Neural cell (in vitro differentiated cells): ENCODE results near the gene IQSEC1. TPM values are rescaled to one million over a fixed set of nuclear protein-coding genes. Genes with fewer than 3 reads are reported as not detected.

Experiments
- H2AFZ ChIP-seq: fragments of 200-600, 300-800 bp; sonication (generic), shearing (Covaris generic); 2 replicates; pipeline ENCODE4 v1.6.0; 2014; ENCODE audit warnings: low read depth, mild to moderate bottlenecking, antibody characterized with exemption, low read length, moderate library complexity
- H3F3A ChIP-seq: fragments of 200-600 bp; shearing (Covaris generic); 2 replicates; pipeline ENCODE4 v1.6.1; 2016; ENCODE audit warnings: mild to moderate bottlenecking, moderate library complexity, mixed read lengths, antibody characterized with exemption, low read length; ENCODE audit not compliant: insufficient read depth, poor library complexity, severe bottlenecking
- H3K27ac ChIP-seq: fragments of 200-600, 300-800 bp; sonication (generic), shearing (Covaris generic); 2 replicates; pipeline ENCODE4 v1.5.1; 2014; ENCODE audit warnings: mild to moderate bottlenecking, low read length, moderate library complexity
- H3K27me3 ChIP-seq: fragments of 300-800, 200-600 bp; sonication (generic), shearing (Covaris generic); 2 replicates; pipeline ENCODE4 v1.6.0; 2014; ENCODE audit warnings: mild to moderate bottlenecking, low read depth, low read length, moderate library complexity; ENCODE audit not compliant: insufficient read depth
- H3K36me3 ChIP-seq: fragments of 300-800, 200-600 bp; sonication (generic), shearing (Covaris generic); 2 replicates; pipeline ENCODE4 v1.5.1; 2014; ENCODE audit warnings: mild to moderate bottlenecking, antibody characterized with exemption, low read length, moderate library complexity; ENCODE audit not compliant: insufficient read depth
- H3K4me2 ChIP-seq: fragments of 300-800, 200-600 bp; sonication (generic), shearing (Covaris generic); 2 replicates; pipeline ENCODE4 v1.6.0; 2014; ENCODE audit warnings: mild to moderate bottlenecking, low read length
- H3K4me3 ChIP-seq: fragments of 300-800, 200-600 bp; sonication (generic), shearing (Covaris generic); 2 replicates; pipeline ENCODE4 v1.5.1; 2014; ENCODE audit warnings: mild to moderate bottlenecking, low read length, moderate library complexity
- H3K79me2 ChIP-seq: fragments of 200-600 bp; shearing (Covaris generic); replicated peaks from 2 replicates; pipeline ENCODE4 v1.6.0; 2014; ENCODE audit warnings: mild to moderate bottlenecking, low read length, moderate library complexity; ENCODE audit not compliant: insufficient read depth
- H3K9ac ChIP-seq: fragments of 300-800, 200-600 bp; sonication (generic), shearing (Covaris generic); 2 replicates; pipeline ENCODE4 v1.6.1; 2016; ENCODE audit warnings: mild to moderate bottlenecking, low read length, mixed read lengths
- H3K9me2 ChIP-seq: fragments of 200-600 bp; shearing (Covaris generic); 2 replicates; pipeline ENCODE4 v1.6.1; 2016; ENCODE audit warnings: mild to moderate bottlenecking, low read length, mixed read lengths; ENCODE audit not compliant: insufficient read depth
- H3K9me3 ChIP-seq: fragments of 200-600, 300-800 bp; sonication (generic), shearing (Covaris generic); 2 replicates; pipeline ENCODE4 v1.6.1; 2016; ENCODE audit warnings: mild to moderate bottlenecking, mixed run types, low read length, moderate library complexity, mixed read lengths
- H4K20me1 ChIP-seq: fragments of 200-600 bp; shearing (Covaris generic); 2 replicates; pipeline ENCODE4 v1.6.1; 2016; ENCODE audit warnings: mild to moderate bottlenecking, mixed run types; ENCODE audit not compliant: insufficient read depth
- CTCF ChIP-seq: fragments of 450-650 bp; IDR thresholded peaks from 2 replicates; pipeline ENCODE4 v1.5.1; 2014; ENCODE audit warnings: antibody characterized with exemption, mild to moderate bottlenecking, moderate library complexity; ENCODE audit not compliant: poor library complexity, severe bottlenecking
- EP300 ChIP-seq: fragments of 450-650 bp; conservative IDR thresholded peaks from 2 replicates; pipeline ENCODE4 v1.6.1; 2014; ENCODE audit warnings: antibody characterized with exemption, mild to moderate bottlenecking, moderate library complexity; ENCODE audit not compliant: poor library complexity, severe bottlenecking
- EZH2 ChIP-seq: fragments of 200-600, 300-800 bp; shearing (Covaris generic), sonication (generic); IDR thresholded peaks from 2 replicates; pipeline ENCODE4 v1.6.1; 2014; ENCODE audit warnings: antibody characterized with exemption, low read length, borderline replicate concordance, mild to moderate bottlenecking; ENCODE audit not compliant: insufficient read depth, poor library complexity, severe bottlenecking
- MXI1 ChIP-seq: fragments of 450-650 bp; conservative IDR thresholded peaks from 2 replicates; pipeline ENCODE4 v1.6.1; 2014; ENCODE audit warnings: antibody characterized with exemption, mild to moderate bottlenecking; ENCODE audit not compliant: poor library complexity, severe bottlenecking
- POLR2AphosphoS5 ChIP-seq: IDR thresholded peaks from 2 replicates; pipeline ENCODE4 v1.6.1; 2012
- RAD21 ChIP-seq: fragments of 450-650 bp; conservative IDR thresholded peaks from 2 replicates; pipeline ENCODE4 v1.6.1; 2014; ENCODE audit warnings: antibody characterized with exemption, mild to moderate bottlenecking, moderate library complexity
- SMC3 ChIP-seq: fragments of 450-650 bp; conservative IDR thresholded peaks from 2 replicates; pipeline ENCODE4 v1.6.1; 2014; ENCODE audit warnings: antibody characterized with exemption, mild to moderate bottlenecking, moderate library complexity; ENCODE audit not compliant: poor library complexity
- TAF1 ChIP-seq: IDR thresholded peaks from 2 replicates; pipeline ENCODE4 v1.6.1; 2012; ENCODE audit warnings: low read depth
- polyA plus RNA-seq: library from polyadenylated mRNA; depleted of rRNA; stranded (reverse); fragments of >200 nt; gene quantifications from 2 replicates; pipeline ENCODE4 v1.2.3, GENCODE V29; 2014
- TF ChIP-seq, protein P1 (sequence below): IDR thresholded peaks from 2 replicates; pipeline ENCODE4 v1.6.1; 2012; ENCODE audit warnings: borderline replicate concordance

IQSEC1 gene
- polyA plus RNA-seq, 1 donor from 2014 or later = 6.0 TPM

- H3K9me2 ChIP-seq = no peaks in the 10 kb centered on the region
- H3F3A ChIP-seq = no peaks in the 10 kb centered on the region
- no peaks in the 10 kb centered on the region for H3K9me3 ChIP-seq
- H3K36me3 ChIP-seq = no peaks in the 10 kb centered on the region
- peaks cover 14% of the 10 kb centered on the region for H3K79me2 ChIP-seq
- no peak overlapping the region for H3K4me2 ChIP-seq
- no peak overlapping the region for H3K4me3 ChIP-seq
- H3K9ac ChIP-seq = no peak overlapping the region
- H3K27ac ChIP-seq = no peak overlapping the region
- H3K27me3 ChIP-seq = no peaks in the 10 kb centered on the region
- H2AFZ ChIP-seq = no peak overlapping the region
- no peaks in the 10 kb centered on the region for H4K20me1 ChIP-seq
- TF ChIP-seq POLR2AphosphoS5 = no peak
- no peak for TF ChIP-seq MXI1
- TF ChIP-seq, protein P1, sequence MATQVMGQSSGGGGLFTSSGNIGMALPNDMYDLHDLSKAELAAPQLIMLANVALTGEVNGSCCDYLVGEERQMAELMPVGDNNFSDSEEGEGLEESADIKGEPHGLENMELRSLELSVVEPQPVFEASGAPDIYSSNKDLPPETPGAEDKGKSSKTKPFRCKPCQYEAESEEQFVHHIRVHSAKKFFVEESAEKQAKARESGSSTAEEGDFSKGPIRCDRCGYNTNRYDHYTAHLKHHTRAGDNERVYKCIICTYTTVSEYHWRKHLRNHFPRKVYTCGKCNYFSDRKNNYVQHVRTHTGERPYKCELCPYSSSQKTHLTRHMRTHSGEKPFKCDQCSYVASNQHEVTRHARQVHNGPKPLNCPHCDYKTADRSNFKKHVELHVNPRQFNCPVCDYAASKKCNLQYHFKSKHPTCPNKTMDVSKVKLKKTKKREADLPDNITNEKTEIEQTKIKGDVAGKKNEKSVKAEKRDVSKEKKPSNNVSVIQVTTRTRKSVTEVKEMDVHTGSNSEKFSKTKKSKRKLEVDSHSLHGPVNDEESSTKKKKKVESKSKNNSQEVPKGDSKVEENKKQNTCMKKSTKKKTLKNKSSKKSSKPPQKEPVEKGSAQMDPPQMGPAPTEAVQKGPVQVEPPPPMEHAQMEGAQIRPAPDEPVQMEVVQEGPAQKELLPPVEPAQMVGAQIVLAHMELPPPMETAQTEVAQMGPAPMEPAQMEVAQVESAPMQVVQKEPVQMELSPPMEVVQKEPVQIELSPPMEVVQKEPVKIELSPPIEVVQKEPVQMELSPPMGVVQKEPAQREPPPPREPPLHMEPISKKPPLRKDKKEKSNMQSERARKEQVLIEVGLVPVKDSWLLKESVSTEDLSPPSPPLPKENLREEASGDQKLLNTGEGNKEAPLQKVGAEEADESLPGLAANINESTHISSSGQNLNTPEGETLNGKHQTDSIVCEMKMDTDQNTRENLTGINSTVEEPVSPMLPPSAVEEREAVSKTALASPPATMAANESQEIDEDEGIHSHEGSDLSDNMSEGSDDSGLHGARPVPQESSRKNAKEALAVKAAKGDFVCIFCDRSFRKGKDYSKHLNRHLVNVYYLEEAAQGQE = no peak
- no peak for TF ChIP-seq TAF1
- no peak for TF ChIP-seq RAD21
- TF ChIP-seq CTCF = no peak
- TF ChIP-seq SMC3 = no peak
- TF ChIP-seq EZH2 = no peak
- no peak for TF ChIP-seq EP300
These were observed 113.3 kb downstream of the IQSEC1 start for GRCh38 chr3:12959838-12960378.

DNA sequence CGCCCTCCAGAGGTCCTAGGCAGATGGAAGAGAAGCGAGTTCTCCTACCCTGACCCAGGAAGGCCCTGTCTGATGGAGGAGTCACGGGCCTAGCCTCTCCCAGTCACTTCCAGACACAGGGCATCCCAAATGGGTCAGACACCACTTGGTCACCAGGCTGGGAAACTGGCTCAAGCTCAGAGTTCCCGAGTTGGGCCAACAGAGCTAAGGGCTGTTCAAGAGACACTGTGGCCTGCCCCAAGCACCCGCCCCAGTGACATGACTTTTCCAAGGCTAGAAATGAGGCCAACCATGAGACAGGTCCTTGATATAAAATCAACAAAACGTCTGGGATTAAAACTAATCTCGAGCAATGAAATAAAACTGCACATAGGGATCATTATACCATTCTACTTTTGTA is 113.8 kb downstream of the IQSEC1 start:
- Histone ChIP-seq H4K20me1 (no peaks in the 10 kb centered on the region), H3K9me3 (no peaks in the 10 kb centered on the region), H3K36me3 (no peaks in the 10 kb centered on the region), H3K27ac (no peak overlapping the region), H3K4me3 (no peak overlapping the region), H3K4me2 (no peak overlapping the region), H3K79me2 (peaks cover 14% of the 10 kb centered on the region), H2AFZ (no peak overlapping the region), H3K9ac (no peak overlapping the region), H3K27me3 (no peaks in the 10 kb centered on the region), H3F3A (no peaks in the 10 kb centered on the region), H3K9me2 (no peaks in the 10 kb centered on the region)
- TF ChIP-seq EZH2 = no peak
